WTC11 (cell line): ENCODE results near the gene CSE1L. TPM values are rescaled to one million over a fixed set of nuclear protein-coding genes. Genes with fewer than 3 reads are reported as not detected.

ENCODE experiments used
- AR ChIP-seq: fragments of 250-450 bp; sonication (Bioruptor Pico); IDR thresholded peaks from 2 replicates; pipeline ENCODE4 v1.9.0; 2021; ENCODE audit warnings: mild to moderate bottlenecking
- ATF1 ChIP-seq: sonication (generic); formaldehyde crosslinking; IDR thresholded peaks from 2 replicates; pipeline ENCODE4 v1.8.1; 2023; ENCODE audit warnings: mild to moderate bottlenecking, moderate library complexity, missing genetic modification reagents
- ATF3 ChIP-seq: sonication (generic); formaldehyde crosslinking; conservative IDR thresholded peaks from 2 replicates; pipeline ENCODE4 v1.8.1; 2022; ENCODE audit warnings: mild to moderate bottlenecking, missing genetic modification reagents
- ELF4 ChIP-seq: sonication (generic); formaldehyde crosslinking; IDR thresholded peaks from 2 replicates; pipeline ENCODE4 v1.8.1; 2022; ENCODE audit warnings: low read depth, mild to moderate bottlenecking, moderate library complexity, missing genetic modification reagents
- ERG ChIP-seq: fragments of 250-450 bp; sonication (Bioruptor Pico); IDR thresholded peaks from 2 replicates; pipeline ENCODE4 v1.8.0; 2021; ENCODE audit warnings: mild to moderate bottlenecking
- ETV6 ChIP-seq: sonication (generic); formaldehyde crosslinking; IDR thresholded peaks from 2 replicates; pipeline ENCODE4 v1.8.1; 2022; ENCODE audit warnings: mild to moderate bottlenecking, missing genetic modification reagents
- FOXK1 ChIP-seq: sonication (generic); formaldehyde crosslinking; IDR thresholded peaks from 2 replicates; pipeline ENCODE4 v1.8.0; 2022; ENCODE audit warnings: mild to moderate bottlenecking, moderate library complexity, missing genetic modification reagents
- GTF2I ChIP-seq: fragments of 250-450 bp; sonication (Bioruptor Pico); conservative IDR thresholded peaks from 2 replicates; pipeline ENCODE4 v1.4.0; 2021; ENCODE audit warnings: mild to moderate bottlenecking
- HMGXB4 ChIP-seq: sonication (generic); formaldehyde crosslinking; IDR thresholded peaks from 2 replicates; pipeline ENCODE4 v1.8.1; 2023; ENCODE audit warnings: mild to moderate bottlenecking, moderate library complexity, missing genetic modification reagents
- JAZF1 ChIP-seq: fragments of 250-450 bp; sonication (Bioruptor Pico); IDR thresholded peaks from 2 replicates; pipeline ENCODE4 v1.9.0; 2021; ENCODE audit warnings: moderate library complexity, mild to moderate bottlenecking, inconsistent platforms
- MLX ChIP-seq: sonication (generic); formaldehyde crosslinking; IDR thresholded peaks from 2 replicates; pipeline ENCODE4 v1.8.1; 2023; ENCODE audit warnings: mild to moderate bottlenecking, missing genetic modification reagents, moderate library complexity
- NFATC4 ChIP-seq: fragments of 250-450 bp; sonication (Bioruptor Pico); IDR thresholded peaks from 2 replicates; pipeline ENCODE4 v1.9.0; 2021; ENCODE audit warnings: mild to moderate bottlenecking
- NFE2L1 ChIP-seq: sonication (generic); formaldehyde crosslinking; IDR thresholded peaks from 2 replicates; pipeline ENCODE4 v1.8.1; 2023; ENCODE audit warnings: missing genetic modification reagents
- NFYB ChIP-seq: sonication (generic); formaldehyde crosslinking; conservative IDR thresholded peaks from 2 replicates; pipeline ENCODE4 v1.8.0; 2022; ENCODE audit warnings: low read depth, missing genetic modification reagents
- NR1H2 ChIP-seq: sonication (generic); formaldehyde crosslinking; IDR thresholded peaks from 2 replicates; pipeline ENCODE4 v1.9.0; 2021; ENCODE audit warnings: mild to moderate bottlenecking, moderate library complexity, missing genetic modification reagents
- PREB ChIP-seq: sonication (generic); formaldehyde crosslinking; IDR thresholded peaks from 2 replicates; pipeline ENCODE4 v1.8.1; 2022; ENCODE audit warnings: mild to moderate bottlenecking, missing genetic modification reagents, moderate library complexity, borderline replicate concordance
- RELA ChIP-seq: sonication (generic); formaldehyde crosslinking; IDR thresholded peaks from 2 replicates; pipeline ENCODE4 v1.8.1; 2022; ENCODE audit warnings: missing genetic modification reagents, mild to moderate bottlenecking, borderline replicate concordance
- RORB ChIP-seq: fragments of 250-450 bp; sonication (Bioruptor Pico); IDR thresholded peaks from 2 replicates; pipeline ENCODE4 v1.9.0; 2021; ENCODE audit warnings: mild to moderate bottlenecking
- SMAD3 ChIP-seq: sonication (generic); formaldehyde crosslinking; IDR thresholded peaks from 2 replicates; pipeline ENCODE4 v1.8.0; 2022; ENCODE audit warnings: missing genetic modification reagents, mild to moderate bottlenecking, borderline replicate concordance
- STAT6 ChIP-seq: sonication (generic); formaldehyde crosslinking; conservative IDR thresholded peaks from 2 replicates; pipeline ENCODE4 v1.8.1; 2023; ENCODE audit warnings: mild to moderate bottlenecking, low read depth, missing genetic modification reagents, moderate library complexity
- USF2 ChIP-seq: sonication (generic); formaldehyde crosslinking; IDR thresholded peaks from 2 replicates; pipeline ENCODE4 v1.8.1; 2023; ENCODE audit warnings: mild to moderate bottlenecking, missing genetic modification reagents, moderate library complexity
- ZNF121 ChIP-seq: sonication (generic); formaldehyde crosslinking; IDR thresholded peaks from 2 replicates; pipeline ENCODE4 v1.8.0; 2023; ENCODE audit warnings: missing genetic modification reagents
- ZNF138 ChIP-seq: sonication (generic); formaldehyde crosslinking; conservative IDR thresholded peaks from 2 replicates; pipeline ENCODE4 v1.8.1; 2022; ENCODE audit warnings: mild to moderate bottlenecking, moderate library complexity, missing genetic modification reagents
- ZNF219 ChIP-seq: sonication (generic); formaldehyde crosslinking; IDR thresholded peaks from 2 replicates; pipeline ENCODE4 v1.8.0; 2023; ENCODE audit warnings: missing genetic modification reagents, mild to moderate bottlenecking, borderline replicate concordance
- ZNF263 ChIP-seq: sonication (generic); formaldehyde crosslinking; IDR thresholded peaks from 2 replicates; pipeline ENCODE4 v1.8.1; 2022; ENCODE audit warnings: low read depth, mild to moderate bottlenecking, moderate library complexity, missing genetic modification reagents
- ZNF396 ChIP-seq: fragments of 250-450 bp; sonication (Bioruptor Pico); IDR thresholded peaks from 2 replicates; pipeline ENCODE4 v1.8.0; 2021; ENCODE audit warnings: mild to moderate bottlenecking, moderate library complexity, borderline replicate concordance
- ZNF423 ChIP-seq: fragments of 250-450 bp; sonication (Bioruptor Pico); IDR thresholded peaks from 2 replicates; pipeline ENCODE4 v2.1.2; 2022; ENCODE audit warnings: mild to moderate bottlenecking, moderate library complexity
- total RNA-seq: library from RNA; stranded (reverse); gene quantifications from 3 replicates; pipeline ENCODE4 v1.2.3, GENCODE V29; 2021

Gene CSE1L
- total RNA-seq, 1 experiment from 2014 or later = 192 TPM

GRCh38 chr20:49046087-49046900 is at the start of gene CSE1L (continued):
- 0 out of 2 replicates have a peak, but pooled peaks have one; percentile 70 for TF ChIP-seq ATF3 (CRISPR knock-in tag)
- 0 out of 2 replicates have a peak, but pooled peaks have one; percentile 47 for TF ChIP-seq NR1H2 (CRISPR knock-in tag)
- TF ChIP-seq GTF2I = peak; percentile 75; the same call in 1 of the 2 replicates
- no peak for TF ChIP-seq JAZF1 (CRISPR knock-in tag)
- no peak for TF ChIP-seq ERG (CRISPR knock-in tag)
- no peak for TF ChIP-seq STAT6
- TF ChIP-seq ZNF396 (CRISPR knock-in tag) = no peak
- peak; percentile 64 for TF ChIP-seq FOXK1 (CRISPR knock-in tag)
- TF ChIP-seq ELF4 (CRISPR knock-in tag) = 0 out of 2 replicates have a peak, but pooled peaks have one; percentile 55
- TF ChIP-seq HMGXB4 (CRISPR knock-in tag) = no peak; the same call in 1 of the 2 replicates
- no peak for TF ChIP-seq RORB (CRISPR knock-in tag)
- TF ChIP-seq ZNF263 = peak; percentile 20; the same call in 1 of the 2 replicates
- no peak for TF ChIP-seq PREB (CRISPR knock-in tag)
- TF ChIP-seq RELA (CRISPR knock-in tag) = no peak
- peak; percentile 89 for TF ChIP-seq NFYB (CRISPR knock-in tag)
- no peak for TF ChIP-seq ZNF423 (CRISPR knock-in tag)
- peak; percentile 86; the same call in 1 of the 2 replicates for TF ChIP-seq NFATC4 (CRISPR knock-in tag)
- TF ChIP-seq USF2 (CRISPR knock-in tag) = no peak
- peak; percentile 75 for TF ChIP-seq ETV6 (CRISPR knock-in tag)
- TF ChIP-seq ZNF121 = 0 out of 2 replicates have a peak, but pooled peaks have one; percentile 30
- peak; percentile 82; the same call in 1 of the 2 replicates for TF ChIP-seq NFE2L1 (CRISPR knock-in tag)
- 0 out of 2 replicates have a peak, but pooled peaks have one; percentile 7 for TF ChIP-seq SMAD3 (CRISPR knock-in tag)
- peak; percentile 75; the same call in 1 of the 2 replicates for TF ChIP-seq ZNF219 (CRISPR knock-in tag)
- no peak for TF ChIP-seq ZNF138 (CRISPR knock-in tag)
- 0 out of 2 replicates have a peak, but pooled peaks have one; percentile 46 for TF ChIP-seq AR (CRISPR knock-in tag)
- TF ChIP-seq ATF1 = peak; percentile 75; the same call in 1 of the 2 replicates
- no peak for TF ChIP-seq MLX (CRISPR knock-in tag)
